Gastroesophageal sphincter (tissue), 2 donors: ENCODE measurements around the gene ZSCAN21.

Source experiments
- EP300 ChIP-seq: sonication (generic); formaldehyde crosslinking; IDR thresholded peaks from one replicate; pipeline ENCODE4 v1.6.1; 2017; ENCODE audit warnings: antibody characterized with exemption, mild to moderate bottlenecking
- POLR2A ChIP-seq, 2 donors: fragments of 450-650 bp; IDR thresholded peaks; one replicate each; pipeline ENCODE4 v1.6.1; 2017; ENCODE audit warnings: antibody characterized with exemption in 2 of 2, mild to moderate bottlenecking in 2 of 2, moderate library complexity in 1 of 2

DNA sequence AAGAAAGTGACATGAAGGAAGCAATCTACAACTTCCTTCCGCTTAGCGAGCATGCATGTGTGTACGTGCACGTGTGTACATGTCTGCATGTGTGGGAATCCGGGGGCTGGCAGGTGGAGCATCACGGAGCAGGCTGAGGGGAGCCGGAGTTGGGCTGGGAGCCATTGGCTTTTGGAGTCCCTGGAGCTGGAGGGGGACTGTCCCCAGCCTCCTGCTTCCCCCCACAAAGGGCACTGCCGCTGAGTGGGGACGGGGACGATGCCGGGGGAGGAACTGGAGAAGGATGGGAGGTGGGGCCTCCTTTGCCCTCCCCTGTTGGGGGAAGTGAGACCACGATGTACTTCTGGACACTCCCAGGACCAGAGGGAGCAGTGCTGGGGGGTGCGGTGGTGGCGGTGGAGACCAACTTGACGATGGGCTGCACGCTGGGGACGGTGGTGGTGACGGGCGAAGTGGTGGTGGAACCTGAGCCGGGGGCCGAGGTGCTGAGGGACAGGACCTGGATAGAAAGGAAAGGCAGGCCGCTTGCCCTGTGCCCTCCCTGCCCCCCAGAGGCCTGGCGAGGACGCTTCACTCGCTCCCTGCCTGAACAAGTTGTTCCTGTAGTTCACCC, 57.7 kb downstream of the ZSCAN21 start:
- TF ChIP-seq POLR2A (IDR thresholded peaks at IDR 0.05) (no peak), EP300 (no peak)
